ENCODE data around the gene FOXJ3. TPM values are rescaled to one million over a fixed set of nuclear protein-coding genes. Genes with fewer than 3 reads are reported as not detected.

Gene FOXJ3
- total and polyA plus RNA-seq, 9 donors: 18.7 to 59.0 (median 49.4) TPM

DNA sequence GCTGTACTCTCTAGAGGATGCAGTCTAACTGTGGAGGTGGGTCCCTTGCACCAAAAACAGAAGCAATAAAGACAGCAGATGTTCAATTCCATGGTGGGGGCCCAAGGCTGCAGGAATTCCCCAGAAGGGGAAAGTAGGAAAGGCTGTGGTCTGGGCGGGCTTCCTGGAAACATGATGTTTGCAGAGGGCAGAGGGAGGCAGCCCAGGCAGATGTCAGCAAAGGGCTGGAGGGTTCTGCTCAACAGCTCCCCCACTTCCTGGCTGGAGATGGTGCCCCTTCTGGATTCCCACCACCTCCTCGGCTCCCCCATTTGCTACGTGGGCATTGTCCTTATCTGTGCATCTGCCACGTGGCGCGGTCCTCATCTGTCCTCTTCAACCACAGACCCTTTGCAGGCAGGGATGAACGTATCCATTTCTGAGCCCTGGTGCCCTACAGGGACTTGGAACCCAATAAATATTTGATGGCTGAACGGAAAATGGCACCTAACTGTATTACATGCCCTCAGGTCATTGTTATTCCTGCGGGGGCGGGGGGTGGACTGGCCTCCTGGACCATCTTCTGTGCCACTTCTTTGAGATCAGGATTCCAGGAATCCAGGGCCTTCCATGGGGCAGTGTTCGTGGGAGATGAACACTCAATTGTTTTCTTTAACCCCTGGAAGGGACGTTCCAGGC is 190.2 kb downstream of the FOXJ3 start:
- TF ChIP-seq EP300 (IDR thresholded peaks at IDR 0.05) (no peak), POLR2A (IDR thresholded peaks at IDR 0.05) (no peak)
- TF ChIP-seq, protein P1, sequence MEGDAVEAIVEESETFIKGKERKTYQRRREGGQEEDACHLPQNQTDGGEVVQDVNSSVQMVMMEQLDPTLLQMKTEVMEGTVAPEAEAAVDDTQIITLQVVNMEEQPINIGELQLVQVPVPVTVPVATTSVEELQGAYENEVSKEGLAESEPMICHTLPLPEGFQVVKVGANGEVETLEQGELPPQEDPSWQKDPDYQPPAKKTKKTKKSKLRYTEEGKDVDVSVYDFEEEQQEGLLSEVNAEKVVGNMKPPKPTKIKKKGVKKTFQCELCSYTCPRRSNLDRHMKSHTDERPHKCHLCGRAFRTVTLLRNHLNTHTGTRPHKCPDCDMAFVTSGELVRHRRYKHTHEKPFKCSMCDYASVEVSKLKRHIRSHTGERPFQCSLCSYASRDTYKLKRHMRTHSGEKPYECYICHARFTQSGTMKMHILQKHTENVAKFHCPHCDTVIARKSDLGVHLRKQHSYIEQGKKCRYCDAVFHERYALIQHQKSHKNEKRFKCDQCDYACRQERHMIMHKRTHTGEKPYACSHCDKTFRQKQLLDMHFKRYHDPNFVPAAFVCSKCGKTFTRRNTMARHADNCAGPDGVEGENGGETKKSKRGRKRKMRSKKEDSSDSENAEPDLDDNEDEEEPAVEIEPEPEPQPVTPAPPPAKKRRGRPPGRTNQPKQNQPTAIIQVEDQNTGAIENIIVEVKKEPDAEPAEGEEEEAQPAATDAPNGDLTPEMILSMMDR (IDR thresholded peaks at IDR 0.05): no peak
- no peak for DNase-seq
- no peaks in the 10 kb centered on the region for H3K36me3 ChIP-seq
- no peak overlapping the region for H3K4me3 ChIP-seq
- H3K4me1 ChIP-seq (ENCODE audit: insufficient read depth): no peaks in the 10 kb centered on the region
- no peaks in the 10 kb centered on the region for H3K27me3 ChIP-seq
- H3K9me3 ChIP-seq: no peaks in the 10 kb centered on the region
- intact Hi-C loops (cut with DNase I): loop anchor here in 1 of 4 donors (10.0 kb wide), 1 partner anchor 930 kb away; no protein-coding TSS in a partner anchor
- H3K27ac ChIP-seq: no peak overlapping the region
- 63 to 73% (median 69%) methylated on average over 12 of the region's 12 CpGs for WGBS, 3 donors

DNA sequence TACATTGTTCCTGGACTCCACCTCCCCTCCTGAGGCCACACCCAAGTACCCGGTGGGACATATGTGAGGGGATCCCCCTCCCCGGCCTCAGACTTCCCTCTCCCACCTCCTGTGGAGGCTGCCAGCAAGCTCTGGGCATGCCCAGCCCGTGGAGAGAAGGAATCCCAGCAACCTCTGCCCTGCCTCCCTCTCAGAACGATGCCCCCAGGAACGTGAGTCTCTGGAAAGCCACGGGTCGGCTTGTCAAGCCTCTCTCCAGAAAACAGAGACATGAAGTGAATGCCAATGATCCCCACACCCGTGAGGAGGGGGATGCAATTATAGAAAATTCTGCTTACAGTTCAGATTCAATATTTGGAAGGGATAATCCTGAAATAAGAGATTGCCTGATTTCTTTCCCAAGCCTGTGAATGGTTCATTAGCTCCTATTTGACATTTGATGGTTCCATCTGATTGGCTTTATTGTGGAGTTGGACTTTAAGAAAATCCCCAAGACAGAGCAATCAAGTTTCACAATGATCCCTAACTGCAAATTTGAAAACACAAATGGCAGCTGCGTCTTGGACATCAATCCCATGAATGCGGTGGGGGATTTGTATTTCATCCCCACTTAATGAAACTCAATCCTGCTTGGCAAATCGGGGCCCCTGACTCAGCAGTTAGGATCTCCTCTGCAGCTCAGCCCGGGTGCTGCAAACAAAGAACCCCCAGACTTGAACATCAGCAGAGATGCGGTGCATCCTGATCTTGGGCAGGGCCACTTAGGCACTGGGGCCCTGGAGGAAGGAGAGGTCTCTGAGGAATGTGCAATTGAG is 190.9 kb downstream of the FOXJ3 start:
- Histone ChIP-seq H3K4me1 (ENCODE audit: insufficient read depth) (no peaks in the 10 kb centered on the region), H3K27me3 (no peaks in the 10 kb centered on the region), H3K9me3 (no peaks in the 10 kb centered on the region), H3K27ac (no peak overlapping the region), H3K36me3 (no peaks in the 10 kb centered on the region), H3K4me3 (no peak overlapping the region)
- intact Hi-C loops (cut with DNase I): loop anchor here in 1 of 4 donors (10.0 kb wide), 1 partner anchor 931 kb away; no protein-coding TSS in a partner anchor
- 47 to 54% (median 47%) methylated on average over 13 of the region's 13 CpGs for WGBS, 3 donors
- no peak for DNase-seq
- TF ChIP-seq EP300 (IDR thresholded peaks at IDR 0.05) (no peak), POLR2A (IDR thresholded peaks at IDR 0.05) (no peak)
- TF ChIP-seq, protein P1 (IDR thresholded peaks at IDR 0.05): no peak

DNA sequence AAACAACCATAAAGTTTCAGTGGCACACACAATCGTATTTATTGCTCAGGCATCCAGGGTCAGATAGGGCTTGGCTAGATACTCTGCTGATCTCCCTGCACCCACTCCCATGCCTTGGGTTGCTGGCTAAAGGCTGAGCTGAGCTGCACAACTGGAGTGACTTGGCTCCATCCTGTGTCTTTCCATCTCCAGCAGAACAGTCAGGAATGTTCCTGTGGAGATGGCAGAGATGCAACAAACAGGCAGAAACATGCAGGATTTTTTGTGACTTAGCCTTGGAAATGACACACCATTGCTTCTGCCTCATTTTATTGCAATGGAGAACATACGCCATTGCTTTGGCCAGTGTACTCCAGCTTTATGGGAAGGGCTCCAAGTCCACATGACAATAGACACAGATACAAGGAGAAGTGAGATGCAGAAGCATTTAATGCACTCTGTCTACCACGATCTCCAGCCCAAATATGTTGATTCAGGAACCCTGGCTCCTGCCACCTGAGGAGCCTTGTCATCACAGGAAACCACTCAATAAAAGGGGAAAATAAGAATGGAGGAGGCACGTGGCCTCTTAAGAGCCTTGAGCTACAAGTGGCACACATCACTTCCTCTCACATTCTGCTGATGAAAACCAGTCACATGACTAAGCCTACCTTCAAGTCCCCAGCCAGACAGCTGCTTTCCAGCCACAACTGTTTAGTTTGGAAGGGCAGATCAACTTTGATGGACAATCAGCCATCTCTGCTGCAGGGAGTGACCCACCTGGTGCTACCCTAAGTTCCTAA is 191.9 kb downstream of the FOXJ3 start:
- Histone ChIP-seq H3K4me3 (no peak overlapping the region), H3K36me3 (no peaks in the 10 kb centered on the region), H3K4me1 (ENCODE audit: insufficient read depth) (no peaks in the 10 kb centered on the region), H3K9me3 (no peaks in the 10 kb centered on the region), H3K27ac (no peak overlapping the region), H3K27me3 (no peaks in the 10 kb centered on the region)
- WGBS, 3 donors: 52 to 63% (median 57%) methylated on average over 4 of the region's 4 CpGs
- TF ChIP-seq POLR2A (IDR thresholded peaks at IDR 0.05) (no peak), EP300 (IDR thresholded peaks at IDR 0.05) (no peak)
- TF ChIP-seq, protein P1 (IDR thresholded peaks at IDR 0.05): no peak
- no peak for DNase-seq
- intact Hi-C loops (cut with DNase I): loop anchor here in 1 of 4 donors (10.0 kb wide), 1 partner anchor 932 kb away; no protein-coding TSS in a partner anchor

DNA sequence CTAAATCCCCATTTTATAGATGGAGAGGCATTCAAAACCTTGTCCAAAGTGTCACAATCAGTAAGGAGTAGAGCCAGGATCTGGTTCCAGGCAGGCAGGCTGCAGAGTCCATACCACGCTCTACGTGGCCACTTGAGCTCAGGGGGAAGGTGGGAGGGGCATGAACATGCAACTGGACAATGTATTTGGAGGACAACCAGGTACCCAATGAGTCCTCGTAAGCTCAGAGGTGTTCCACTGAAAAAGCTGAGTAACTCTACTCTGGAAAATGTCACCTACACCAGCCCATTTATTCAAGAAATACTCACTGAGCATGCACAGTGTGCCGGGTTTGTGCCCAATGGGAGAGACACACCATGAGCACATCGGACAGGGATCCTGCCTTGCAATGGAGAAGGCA is 193.1 kb downstream of the FOXJ3 start:
- Histone ChIP-seq H3K4me1 (ENCODE audit: insufficient read depth) (no peaks in the 10 kb centered on the region), H3K9me3 (no peaks in the 10 kb centered on the region), H3K36me3 (no peaks in the 10 kb centered on the region), H3K27ac (no peak overlapping the region), H3K4me3 (no peak overlapping the region), H3K27me3 (no peaks in the 10 kb centered on the region)
- intact Hi-C loops (cut with DNase I): loop anchor here in 1 of 4 donors (10.0 kb wide), 1 partner anchor 933 kb away; no protein-coding TSS in a partner anchor
- DNase-seq: no peak
- TF ChIP-seq POLR2A (IDR thresholded peaks at IDR 0.05): no peak
- TF ChIP-seq, protein P1 (IDR thresholded peaks at IDR 0.05): no peak
- TF ChIP-seq EP300 (IDR thresholded peaks at IDR 0.05): no peak
- 75 to 86% (median 77%) methylated on average over 5 of the region's 5 CpGs for WGBS, 3 donors
